Stimulated activated CD4-positive, alpha-beta T cell treated with anti-CD3 and anti-CD28 coated beads, Interleukin-4, amount 100 ng/mL, for 48 hours (primary cell): ENCODE results near the gene TAGLN2.
A peak's percentile ranks its signal among the peaks of the same experiment; 100 is the strongest.

Source experiments
- DNase-seq, 2 donors: peaks; one replicate each; pipeline ENCODE4 v3.0.0-alpha.2; 2020; ENCODE audit warnings: low read depth in 2 of 2

The TAGLN2 gene

DNA sequence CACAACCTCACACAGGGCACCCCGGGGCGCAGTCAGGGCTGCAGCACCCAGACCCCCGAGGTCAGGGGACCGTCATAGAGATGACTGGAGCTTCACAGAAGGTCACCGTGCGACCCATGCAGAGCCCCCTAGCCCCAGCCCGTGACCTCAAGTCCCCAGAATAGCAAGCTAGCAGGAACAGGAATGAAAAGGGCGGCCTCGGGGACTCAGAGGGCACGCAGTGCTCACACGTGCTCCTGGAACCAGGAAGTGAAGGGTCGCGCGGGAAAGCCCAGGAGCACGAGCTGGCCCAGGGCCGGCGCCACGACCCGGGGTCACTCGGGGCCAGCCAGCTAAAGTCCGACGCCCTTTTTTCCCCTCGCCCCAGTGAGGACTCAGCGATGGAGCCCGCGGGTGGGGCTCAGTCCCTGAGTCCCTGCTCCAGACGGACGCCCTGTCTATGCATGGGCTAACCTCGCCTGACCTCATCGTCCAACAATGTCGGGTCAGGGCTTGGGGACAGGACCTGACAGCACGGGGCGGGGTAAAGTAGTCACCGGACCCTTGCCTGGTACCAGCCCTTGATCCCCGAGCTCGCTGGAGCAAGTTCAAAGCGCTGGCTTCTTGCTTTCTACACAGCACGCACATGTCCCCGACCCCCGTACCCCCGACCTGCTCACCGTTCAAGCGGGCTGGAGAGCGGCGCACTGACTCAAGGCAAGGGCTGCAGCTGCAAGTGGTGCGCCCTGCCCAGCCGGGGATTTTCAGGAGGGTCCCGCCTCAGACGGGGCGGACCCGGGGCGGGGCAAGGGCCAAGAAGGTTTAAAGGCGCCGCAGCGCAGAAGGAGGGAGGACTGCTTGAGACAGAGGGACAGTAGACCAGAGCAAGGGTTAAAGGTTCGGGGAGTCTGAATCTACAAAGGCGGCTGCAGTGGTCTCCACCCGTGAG, at the start of gene TAGLN2:
Gene TAGLN2, minus strand, starts transcription at position 717 of the 928 bp plus-strand sequence. CDS start 4,998 bp downstream, outside the sequence.
- DNase-seq, result peak; percentile 83 to 87

DNA sequence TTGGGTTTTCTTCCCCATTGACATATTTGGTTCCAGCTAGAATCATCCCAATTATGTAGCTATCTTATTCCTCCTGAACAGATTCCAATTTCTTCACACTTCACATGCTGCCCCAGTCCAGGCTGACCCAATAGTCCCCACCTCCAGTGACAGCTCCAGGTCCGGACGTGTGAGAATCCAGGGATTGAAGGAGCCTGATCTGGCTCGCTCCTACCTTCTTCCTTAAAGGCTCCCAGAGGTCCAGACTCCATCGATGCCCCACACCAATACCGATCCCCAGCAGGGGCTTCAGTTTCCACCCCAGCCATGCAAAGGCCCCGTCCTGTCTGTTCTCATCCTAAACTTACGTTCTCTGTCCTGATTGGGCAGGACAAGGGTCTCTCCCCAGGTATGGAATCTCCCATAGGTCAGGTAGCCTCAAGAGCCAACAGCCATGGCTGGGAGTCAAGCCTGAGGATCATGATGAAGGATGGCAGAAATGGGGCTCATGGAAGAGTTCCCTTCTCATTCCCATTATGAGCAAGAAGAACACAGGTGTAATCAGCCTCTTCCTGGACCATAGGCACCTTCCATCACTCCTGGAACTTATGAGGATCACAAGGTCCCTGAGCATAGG, 49.2 kb upstream of the TAGLN2 start:
- no peak for DNase-seq

DNA sequence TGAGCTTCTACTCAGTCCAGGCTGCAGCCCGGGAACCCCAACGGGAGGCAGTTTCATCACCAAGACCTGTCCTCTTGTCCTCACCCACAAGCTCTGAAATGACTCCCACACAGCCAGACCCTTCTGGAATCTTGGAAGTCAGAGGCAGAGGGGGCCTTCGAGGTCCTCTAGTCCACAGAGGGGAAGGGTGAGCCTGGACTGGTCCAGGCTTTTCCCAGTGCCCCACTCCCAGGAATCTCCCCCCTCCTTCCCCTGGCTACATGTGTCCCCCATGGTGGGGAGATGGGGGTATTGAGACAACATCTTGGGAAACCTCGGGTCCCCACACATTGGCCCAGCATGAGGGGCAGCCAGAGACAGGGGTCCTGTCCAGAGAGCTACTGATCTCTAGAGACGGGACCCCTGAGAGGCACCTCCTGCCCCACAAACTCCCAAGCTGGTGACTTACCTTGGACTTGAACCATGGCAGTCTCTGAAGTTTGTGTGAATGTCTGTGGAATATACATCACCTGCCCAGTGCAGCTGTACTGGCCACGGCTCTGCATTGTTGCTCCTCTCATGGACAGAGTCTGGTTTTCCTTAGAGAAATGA, 48.1 kb upstream of the TAGLN2 start:
- no peak for DNase-seq

DNA sequence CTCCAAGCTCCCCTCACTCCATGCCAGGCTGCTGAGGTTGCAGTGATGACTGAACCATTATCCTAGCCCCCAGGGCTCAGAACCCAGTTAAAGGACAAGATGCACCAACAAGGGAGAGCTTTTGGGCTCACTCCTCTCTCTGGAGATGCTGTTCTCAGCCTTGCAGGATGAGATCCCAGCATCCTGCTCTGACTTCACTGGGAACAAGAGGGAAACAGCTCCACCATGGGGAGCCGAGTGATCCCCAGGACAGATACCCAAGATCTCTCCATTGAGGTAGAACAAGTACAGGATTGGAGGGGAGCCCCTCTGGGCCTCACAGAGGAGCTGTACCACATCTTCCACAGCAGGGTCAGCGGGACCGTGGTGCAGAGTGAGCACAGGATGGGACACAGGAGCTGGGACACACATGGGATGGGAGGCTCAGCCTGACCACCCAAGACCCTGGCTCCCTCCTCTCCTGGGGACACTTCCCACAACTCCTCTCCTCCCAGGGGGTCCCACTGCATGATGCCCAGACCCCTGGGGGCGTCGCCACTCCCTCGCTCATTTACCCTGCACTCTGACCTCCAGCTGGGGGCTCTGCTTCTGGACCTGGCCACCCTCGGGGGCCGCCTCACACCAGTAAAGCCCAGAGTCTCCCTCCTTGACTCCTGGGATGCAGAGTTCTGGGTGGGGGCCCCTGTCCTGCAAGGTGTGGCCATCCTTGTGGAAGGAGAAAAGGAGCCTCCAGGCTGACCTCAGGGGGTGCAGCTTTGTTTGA, 47.3 kb upstream of the TAGLN2 start:
- DNase-seq, result no peak

DNA sequence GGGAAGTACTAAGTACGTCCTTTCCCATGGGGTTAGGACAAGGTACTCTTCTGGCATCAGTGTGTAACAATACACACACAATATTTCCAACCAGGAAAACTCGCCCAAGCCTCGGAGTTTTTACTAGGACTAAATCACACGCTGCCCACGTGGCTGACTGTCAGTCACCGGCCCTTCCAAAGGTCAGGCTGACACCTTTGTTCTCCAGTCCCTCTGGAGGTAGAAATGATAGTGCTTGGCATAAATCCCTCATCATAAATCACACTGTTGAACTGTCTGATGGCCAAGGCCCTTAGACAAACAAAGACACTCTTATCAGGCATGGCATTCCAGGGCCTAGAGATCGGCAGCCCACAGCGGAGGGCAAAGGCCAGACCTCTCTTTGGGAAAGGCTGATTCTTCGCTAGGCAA, 45.6 kb upstream of the TAGLN2 start:
- no peak for DNase-seq

DNA sequence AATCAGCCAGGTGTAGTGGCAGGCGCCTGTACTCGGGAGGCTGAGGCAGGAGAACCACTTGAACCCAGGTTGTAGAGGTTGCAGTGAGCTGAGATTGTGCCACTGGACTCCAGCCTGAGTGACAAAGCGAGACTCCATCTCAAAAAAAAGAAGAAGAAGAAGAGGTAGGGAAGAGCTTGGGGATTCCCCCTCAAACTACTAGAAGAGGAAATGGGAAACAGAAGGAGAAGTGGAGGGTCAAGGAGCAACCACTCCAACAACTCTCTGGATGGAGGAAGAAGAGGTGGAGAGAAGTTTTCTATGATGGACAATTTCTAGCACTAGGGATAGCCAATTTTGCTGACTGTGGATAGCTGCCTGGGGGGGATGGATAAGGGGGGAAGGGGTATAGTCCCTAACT, 43.6 kb upstream of the TAGLN2 start:
- DNase-seq, result no peak

DNA sequence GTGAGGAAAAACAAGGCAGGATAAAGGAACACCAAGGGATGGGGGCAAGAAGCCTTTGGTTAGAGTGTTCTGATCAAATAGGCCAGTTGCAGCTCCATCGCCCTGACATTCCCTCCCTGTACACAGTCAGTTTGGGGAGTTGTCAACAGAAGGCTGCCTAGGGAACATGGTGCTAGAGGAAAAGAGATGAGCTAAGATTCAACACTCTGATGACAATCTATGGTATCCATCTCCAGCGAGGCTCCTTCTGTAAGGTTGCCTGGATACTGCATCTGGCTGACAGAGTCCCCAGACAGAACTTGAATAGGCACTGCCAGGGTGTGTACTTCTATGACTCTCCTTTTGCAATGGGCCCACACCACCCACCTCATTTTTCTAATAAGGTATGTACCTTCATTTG, 40.0 kb upstream of the TAGLN2 start:
- no peak for DNase-seq

DNA sequence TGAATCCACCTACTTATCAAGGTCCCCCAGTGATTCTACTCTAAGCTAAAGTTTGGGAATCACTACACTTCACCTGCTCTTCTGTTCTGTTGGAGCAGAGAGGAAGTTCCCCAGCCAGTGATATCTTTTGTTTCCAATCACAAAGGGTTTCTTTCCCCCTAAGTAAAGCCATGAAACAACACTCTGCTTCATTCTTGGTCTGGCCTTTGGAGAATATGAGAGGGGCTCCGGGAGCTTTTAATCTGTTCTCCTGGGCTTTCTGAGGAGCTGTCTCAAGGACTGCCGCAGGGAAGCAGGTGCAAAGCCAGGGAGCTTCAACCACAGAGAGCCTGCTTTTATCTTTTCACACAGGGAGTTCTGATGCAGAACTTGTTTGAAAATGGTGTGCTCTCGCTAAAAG, 38.8 kb upstream of the TAGLN2 start:
- DNase-seq, result no peak

DNA sequence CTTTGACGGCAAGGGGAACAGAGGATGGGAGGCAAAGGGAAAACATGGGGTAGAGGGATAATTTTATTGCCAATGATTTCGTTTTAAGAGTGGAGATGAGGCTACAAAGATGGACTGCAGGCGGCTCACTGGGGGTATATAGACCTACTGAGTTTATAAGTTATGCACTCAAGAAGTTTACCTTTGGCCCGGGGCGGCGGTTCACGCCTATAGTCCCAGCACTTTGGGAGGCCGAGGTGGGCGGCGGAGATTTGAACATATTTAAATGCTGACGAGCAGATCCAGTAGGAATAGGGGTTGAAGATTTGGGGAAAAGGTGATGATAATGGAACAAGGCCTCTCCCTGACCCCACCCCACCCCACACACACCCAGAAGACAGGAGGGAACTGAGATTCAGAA, 36.9 kb upstream of the TAGLN2 start:
- no peak for DNase-seq

DNA sequence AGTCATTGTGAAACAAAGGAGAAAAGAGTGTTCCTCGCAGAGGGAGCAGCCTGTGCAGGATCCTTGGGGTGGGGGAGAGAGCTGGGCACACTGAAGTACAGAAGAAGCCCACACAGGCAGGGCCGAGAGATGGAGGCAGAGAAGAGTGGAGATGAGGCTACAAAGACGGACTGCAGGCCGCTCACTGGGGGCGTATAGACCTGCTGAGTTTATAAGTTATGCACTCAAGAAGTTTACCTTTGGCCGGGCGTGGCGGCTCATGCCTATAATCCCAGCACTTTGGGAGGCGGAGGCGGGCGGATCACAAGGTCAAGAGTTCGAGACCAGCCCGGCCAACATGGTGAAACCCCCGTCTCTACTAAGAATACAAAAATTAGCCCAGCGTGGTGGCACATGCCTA, 36.3 kb upstream of the TAGLN2 start:
- DNase-seq, result no peak

DNA sequence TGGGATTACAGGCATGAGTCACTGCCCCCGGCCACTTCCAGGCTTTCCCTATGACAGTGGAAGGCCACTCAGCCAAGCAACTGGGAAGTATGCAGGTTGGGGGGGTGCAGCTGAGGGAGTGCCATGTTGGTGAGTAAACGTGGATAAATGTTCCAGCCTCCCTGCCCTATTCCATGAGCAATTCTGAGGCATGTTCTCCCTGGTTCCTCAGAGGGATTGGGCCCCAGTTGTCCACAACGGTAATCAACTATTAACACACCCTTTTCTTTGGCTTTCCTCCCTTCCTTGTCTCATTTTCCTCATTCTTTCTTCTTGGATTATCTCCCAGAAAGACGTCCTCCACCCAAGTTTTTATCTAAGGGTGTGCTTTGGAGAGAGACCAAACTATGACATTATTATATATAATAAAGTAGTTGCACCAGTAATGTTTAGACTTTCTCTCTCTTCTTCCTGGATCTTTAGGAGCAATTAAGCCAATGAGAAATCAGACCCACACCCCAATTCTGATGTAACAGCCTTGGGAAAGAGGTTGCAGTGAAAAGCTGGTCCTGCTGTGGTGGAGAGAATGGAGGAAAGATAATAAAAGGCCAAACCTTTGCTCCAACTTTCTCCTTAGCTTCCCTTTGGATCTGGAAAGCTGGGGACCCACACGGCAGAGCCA, 35.5 kb upstream of the TAGLN2 start:
- DNase-seq, result no peak

DNA sequence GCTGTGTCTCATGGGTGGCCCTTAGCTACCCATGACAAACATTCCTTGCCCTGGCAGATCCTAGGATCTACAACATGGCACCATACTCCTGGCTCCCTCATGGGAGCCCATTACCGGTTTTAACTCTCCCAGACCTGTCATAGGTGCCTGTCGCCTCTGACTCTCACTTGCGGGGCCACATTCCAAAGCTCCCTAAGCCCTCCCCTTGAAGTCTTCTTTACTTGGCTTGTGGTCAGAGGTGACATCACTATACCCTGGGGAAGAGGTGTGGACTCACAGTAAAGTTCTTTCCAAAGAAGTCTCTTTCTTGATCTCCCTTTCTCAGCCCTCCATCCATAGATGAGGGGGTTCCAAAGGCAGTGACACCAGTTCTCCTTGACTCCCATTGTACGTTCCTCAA, 34.1 kb upstream of the TAGLN2 start:
- no peak for DNase-seq

DNA sequence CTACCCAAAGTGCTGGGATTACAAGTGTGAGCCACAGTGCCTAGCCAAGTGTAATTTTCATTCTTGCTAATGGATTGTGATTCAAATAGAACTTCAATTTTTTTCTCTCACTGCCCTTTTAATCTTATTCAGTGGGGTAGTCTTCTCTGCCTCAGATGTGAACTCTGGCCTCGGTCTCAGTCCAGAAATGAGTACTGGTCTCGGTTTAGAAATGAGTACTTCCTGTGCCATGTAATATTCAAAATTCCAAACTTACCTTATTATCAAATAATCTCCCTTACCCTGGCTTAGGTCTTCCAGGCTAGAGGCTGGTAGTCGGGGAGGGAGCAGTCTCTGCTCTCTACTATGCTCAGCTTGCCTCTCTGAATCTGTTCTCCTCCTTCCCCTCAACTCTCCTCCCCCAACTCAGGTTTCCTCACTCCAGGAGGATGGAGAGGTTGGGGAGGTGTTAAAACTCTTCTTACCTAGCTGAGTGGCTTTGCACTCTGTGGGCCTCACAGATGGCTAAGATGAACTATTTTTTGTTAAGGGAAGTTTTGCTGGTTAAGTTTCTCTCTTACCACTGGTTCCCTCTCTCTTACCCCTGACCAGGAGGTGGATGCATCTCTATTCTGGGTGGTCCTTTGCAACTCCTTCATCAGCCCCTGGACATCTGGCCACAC, 33.5 kb upstream of the TAGLN2 start:
- no peak for DNase-seq

DNA sequence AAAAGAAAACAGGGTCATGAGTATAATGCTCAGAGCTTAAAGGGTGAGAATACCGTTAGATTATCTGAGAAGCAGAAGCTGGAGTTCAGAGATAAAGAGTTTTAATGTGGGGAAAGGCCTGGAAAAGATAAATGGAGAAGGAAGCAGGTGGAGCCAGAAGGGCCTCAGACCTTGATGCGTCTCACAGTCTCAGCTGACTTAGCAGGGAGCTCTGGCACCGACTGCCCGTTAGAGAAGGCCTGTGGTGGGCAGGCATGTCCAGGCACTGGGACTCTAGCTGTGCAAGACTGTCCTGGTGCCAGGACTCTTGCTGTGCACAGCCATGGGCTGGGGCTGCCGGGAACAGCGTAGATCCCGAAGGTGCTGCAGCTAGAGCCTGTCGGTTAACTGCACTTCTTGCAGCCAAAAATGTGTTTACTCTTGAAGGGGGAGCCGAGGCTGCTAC, 32.5 kb upstream of the TAGLN2 start:
- DNase-seq, result no peak

DNA sequence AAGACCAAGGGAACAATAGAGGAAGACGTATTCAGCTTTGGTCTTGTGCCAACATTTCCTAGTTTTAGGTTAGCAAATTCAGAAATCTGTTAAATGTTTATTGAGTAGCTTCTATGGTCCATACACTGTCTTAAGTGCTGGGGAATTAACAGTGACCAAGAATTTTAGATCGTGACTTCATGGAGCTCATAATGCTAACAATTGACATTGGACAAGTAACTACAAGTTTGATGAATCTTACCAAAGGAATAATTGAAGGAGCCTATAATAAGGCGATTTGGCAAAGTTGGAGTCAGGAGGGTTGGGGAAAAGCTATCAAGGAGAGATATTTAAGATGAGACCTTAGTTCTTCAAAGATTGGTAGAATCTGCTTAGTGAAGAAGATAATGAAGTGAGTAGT, 30.1 kb upstream of the TAGLN2 start:
- no peak for DNase-seq

DNA sequence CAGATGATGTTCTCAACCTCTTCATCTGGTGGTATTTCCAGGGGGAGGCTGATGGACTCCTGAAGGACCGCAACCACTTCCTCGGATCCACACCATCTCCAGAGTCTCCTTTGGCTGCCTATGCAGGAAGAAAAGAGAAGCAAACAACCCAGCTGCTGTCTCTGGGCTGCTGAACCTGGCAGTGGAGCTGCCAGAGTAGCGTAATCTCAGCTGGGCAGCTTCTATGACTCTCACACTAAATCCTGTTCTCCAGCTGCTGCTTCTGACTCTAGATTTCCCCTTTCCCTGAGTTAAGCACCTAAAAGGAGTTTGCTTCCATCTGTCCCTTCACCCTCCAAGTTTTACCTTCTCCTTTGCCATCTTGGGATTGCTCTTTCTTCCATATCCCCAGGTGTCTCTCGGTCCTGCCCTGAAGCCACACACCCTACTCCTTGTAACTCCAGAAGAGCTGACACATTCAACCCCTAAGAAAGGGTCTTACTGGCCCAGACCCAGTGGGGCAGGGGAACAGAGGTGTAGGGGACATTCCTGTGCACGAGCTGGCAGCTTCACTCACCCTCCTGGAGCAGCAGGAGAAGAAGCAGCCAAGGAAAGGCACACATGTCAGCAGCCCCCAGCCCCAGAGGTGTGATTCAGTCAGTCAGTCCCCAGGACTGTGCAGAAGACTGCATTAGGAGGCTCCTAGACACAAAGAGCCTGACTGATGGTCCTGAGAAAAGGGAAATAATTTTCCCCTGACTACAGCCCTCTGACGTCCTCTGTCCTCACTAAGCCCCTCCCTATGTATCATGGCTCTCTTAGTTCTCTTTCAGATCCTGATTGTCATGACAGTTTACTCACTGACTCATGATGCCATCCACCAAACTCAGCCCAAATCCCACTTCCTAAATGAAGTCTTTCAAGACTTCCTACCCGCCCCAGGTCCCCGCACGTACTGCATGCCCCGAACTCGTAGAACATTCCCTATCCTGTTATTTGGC, 28.5 kb upstream of the TAGLN2 start, which contains the start of gene SLAMF9:
Gene SLAMF9, minus strand, starts transcription at position 702 of the 980 bp plus-strand sequence. Its CDS starts 100 bp downstream, at position 602.
- DNase-seq, result no peak

DNA sequence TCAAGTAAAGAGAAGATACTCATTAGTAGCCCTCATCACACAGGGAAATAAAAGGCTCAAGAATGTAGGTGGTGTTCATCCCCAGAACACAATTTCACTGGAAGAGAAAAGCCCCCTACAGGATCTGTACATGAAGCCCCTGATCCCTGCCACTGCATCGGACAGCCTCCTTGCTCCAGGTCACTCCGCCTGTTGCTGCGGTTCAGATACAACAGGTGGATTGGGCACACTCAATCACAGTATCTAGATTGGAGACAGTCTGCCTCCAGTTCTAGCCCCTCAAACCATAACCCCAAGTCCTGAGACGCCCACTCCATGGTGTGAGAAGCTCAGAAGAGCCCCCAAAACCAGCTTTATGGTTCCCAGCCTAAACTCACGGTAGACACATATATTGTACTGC, 27.6 kb upstream of the TAGLN2 start:
- no peak for DNase-seq

DNA sequence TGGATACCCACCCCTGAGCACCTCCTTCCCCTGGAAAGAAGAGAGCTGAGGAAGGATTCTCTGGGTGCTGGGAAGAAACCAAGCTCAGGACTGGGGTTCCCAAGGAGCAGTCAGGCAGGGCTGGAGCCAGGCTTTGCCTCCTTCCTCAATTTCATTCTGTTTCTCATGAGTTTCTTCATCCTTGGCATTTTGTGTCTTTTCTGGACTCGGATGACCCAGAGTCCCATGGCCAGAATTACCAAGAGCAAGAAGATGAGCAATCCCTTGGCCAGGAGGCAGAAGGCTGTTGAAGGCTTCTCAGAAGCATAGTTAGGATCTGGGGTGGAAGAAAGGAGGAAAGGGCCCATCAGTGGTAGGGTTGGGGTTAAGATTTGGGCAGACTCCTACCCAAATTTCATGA, 26.2 kb upstream of the TAGLN2 start:
- no peak for DNase-seq

DNA sequence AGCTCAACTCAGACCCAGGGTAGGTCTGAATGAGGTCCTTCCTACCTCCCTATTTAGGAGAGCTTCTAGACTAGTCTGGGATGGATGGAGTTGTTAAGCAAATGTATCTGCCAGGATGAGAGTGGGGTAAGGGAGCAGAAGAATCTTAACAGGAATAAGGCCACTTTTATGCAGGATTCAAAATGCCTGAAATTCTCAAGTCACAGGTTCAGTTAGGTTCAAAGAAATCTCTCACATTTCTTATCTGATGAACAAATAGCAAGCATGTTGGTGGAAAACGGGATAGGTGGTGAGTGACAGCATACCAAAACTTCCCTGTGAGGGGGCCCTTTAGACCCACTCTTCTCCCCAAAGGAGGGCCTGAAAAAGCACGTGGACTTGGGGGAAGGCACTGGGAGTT, 25.7 kb upstream of the TAGLN2 start:
- no peak for DNase-seq

DNA sequence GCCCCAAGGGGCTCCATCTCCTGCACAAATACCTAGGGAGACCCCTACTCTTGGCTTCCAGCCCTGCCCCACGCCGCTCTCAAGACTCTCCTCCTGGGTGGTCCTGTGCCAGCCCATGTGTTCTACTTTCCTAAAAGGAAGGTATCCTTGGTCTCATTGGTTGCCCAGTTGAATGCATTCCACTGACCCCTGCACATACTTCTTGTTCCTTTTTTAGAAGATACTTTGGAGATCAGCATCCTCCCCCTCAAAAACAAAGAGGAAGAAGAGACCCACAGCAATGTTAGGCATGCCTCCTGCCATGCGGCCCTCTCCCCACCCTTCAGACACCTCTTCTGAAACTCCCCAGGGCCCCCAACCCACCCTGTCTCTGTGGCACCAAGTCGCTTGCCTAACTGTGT, 24.7 kb upstream of the TAGLN2 start:
- DNase-seq, result no peak
